Measurements from ENCODE around the gene NPHP3. TPM values are rescaled to one million over a fixed set of nuclear protein-coding genes. Genes with fewer than 3 reads are reported as not detected.

Gene NPHP3
- total and polyA plus RNA-seq, 2 donors (not counting 1 experiment from before 2014, with no cell fraction given): 18.4 to 47.8 TPM

DNA sequence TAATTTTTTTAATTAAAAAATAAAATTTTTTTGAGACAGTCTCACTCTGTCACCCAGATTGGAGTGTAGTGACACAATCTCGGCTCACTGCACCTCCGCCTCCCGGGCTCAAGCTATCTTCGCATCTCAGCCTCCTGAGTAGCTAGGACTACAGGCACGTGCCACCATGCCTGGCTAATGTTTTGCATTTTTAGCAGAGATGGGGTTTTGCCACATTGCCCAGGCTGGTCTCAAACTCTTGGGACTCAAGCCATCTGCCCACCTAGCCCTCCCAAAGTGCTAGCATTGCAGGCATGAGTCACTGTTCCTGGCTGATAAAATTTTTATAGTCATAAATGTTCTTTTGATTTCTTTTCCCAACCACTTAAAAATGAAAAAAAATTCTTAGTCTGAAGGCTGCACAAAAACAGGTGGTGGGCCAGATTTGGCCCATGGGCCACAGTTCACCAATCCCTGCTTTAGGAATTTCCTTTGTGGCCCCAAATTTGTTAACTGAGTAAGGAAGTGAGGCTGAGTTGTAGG lies 52.9 kb downstream of the NPHP3 start:
- ATAC-seq (ENCODE audit: low read depth): no peak
- DNase-seq: no peak
- 93% methylated on average over 5 of the region's 5 CpGs for WGBS (ENCODE audit: insufficient coverage)
- H3K4me2 ChIP-seq (replicated peaks; ENCODE audit: low read depth, low read length, poor library complexity, severe bottlenecking): no peak overlapping the region
- no peak overlapping the region for H3K4me3 Mint-ChIP-seq
- POLR2A ChIA-PET: no interaction called here
- no peak overlapping the region for H3K9ac ChIP-seq (ENCODE audit: low read length)
- CTCF ChIA-PET: interaction anchor here (2.2 kb wide), 1 partner anchor 26 kb away, joined by 5 read pairs; no protein-coding TSS in a partner anchor
- no peaks in the 10 kb centered on the region for H3K4me1 ChIP-seq (ENCODE audit: control insufficient read depth in 2 of 2, insufficient read depth in 2 of 2, low read length in 2 of 2)
- H2AFZ ChIP-seq (ENCODE audit: insufficient read depth, low read depth, low read length, poor library complexity, severe bottlenecking): no peak overlapping the region
- H3K4me1 Mint-ChIP-seq: peaks cover 2% of the 10 kb centered on the region
- H3K4me3 ChIP-seq (ENCODE audit: control extremely low read depth in 1 of 5, extremely low read depth in 1 of 5, insufficient read depth in 1 of 5, low read depth in 2 of 5, low read length in 4 of 5): no peak overlapping the region
- no peaks in the 10 kb centered on the region for H3K9me3 Mint-ChIP-seq (ENCODE audit: insufficient read depth)
- no peaks in the 10 kb centered on the region for H3K9me3 ChIP-seq (ENCODE audit: control extremely low read depth in 1 of 3, control insufficient read depth in 2 of 3, insufficient read depth in 1 of 3, low read length in 2 of 3)
- intact Hi-C loops (cut with micrococcal nuclease): no loop called here
- no peak overlapping the region for H3K27ac ChIP-seq (ENCODE audit: low read length in 2 of 2)
- H3K27me3 Mint-ChIP-seq: no peaks in the 10 kb centered on the region
- no peaks in the 10 kb centered on the region for H3K27me3 ChIP-seq (replicated peaks in 1 of 4; ENCODE audit: control extremely low read depth in 1 of 4, control insufficient read depth in 3 of 4, insufficient read depth in 4 of 4, low read length in 3 of 4)
- H3K79me2 ChIP-seq (ENCODE audit: control insufficient read depth, insufficient read depth, low read length): no peaks in the 10 kb centered on the region
- no peaks in the 10 kb centered on the region for H4K20me1 ChIP-seq (ENCODE audit: control insufficient read depth, insufficient read depth, low read length, poor library complexity, severe bottlenecking)
- no peak for TF ChIP-seq EZH2 (IDR thresholded peaks at IDR 0.05; ENCODE audit: borderline replicate concordance, insufficient read depth, low read depth, low read length, poor library complexity, severe bottlenecking)
- TF ChIP-seq, protein P1, sequence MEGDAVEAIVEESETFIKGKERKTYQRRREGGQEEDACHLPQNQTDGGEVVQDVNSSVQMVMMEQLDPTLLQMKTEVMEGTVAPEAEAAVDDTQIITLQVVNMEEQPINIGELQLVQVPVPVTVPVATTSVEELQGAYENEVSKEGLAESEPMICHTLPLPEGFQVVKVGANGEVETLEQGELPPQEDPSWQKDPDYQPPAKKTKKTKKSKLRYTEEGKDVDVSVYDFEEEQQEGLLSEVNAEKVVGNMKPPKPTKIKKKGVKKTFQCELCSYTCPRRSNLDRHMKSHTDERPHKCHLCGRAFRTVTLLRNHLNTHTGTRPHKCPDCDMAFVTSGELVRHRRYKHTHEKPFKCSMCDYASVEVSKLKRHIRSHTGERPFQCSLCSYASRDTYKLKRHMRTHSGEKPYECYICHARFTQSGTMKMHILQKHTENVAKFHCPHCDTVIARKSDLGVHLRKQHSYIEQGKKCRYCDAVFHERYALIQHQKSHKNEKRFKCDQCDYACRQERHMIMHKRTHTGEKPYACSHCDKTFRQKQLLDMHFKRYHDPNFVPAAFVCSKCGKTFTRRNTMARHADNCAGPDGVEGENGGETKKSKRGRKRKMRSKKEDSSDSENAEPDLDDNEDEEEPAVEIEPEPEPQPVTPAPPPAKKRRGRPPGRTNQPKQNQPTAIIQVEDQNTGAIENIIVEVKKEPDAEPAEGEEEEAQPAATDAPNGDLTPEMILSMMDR (IDR thresholded peaks at IDR 0.05): no peak
- no peak overlapping the region for H3K27ac Mint-ChIP-seq
- peaks cover 9 to 12% of the 10 kb centered on the region in 2 experiments for H3K36me3 ChIP-seq (replicated peaks in 1 of 2; ENCODE audit: control extremely low read depth in 1 of 2, control insufficient read depth in 1 of 2, extremely low read depth in 1 of 2, insufficient read depth in 2 of 2, low read length in 1 of 2)

DNA sequence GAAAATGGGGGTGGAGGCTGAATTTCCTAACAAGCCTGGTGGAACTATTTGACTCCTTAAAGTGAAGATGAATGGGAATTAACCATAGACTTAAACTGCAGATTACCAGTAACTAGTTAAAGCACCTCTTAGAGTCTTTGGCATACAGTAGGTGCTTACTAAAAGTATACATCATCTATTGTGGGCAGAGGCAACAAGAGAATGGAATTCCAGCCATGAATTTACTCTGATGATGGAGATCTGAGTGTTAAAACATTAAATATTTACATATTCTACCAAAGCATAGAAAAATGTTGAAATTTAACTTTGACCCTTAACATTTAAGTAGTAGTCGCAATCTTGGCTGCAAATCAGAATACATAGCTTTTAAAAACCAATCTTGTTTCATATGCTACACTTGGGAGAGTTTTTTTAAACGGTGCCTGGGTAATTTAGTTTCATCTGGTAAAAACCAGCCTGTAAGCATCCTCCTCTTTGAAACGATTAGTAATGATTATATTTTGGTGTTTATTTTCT lies 56.9 kb downstream of the NPHP3 start:
- Histone ChIP-seq H3K4me1 (ENCODE audit: control insufficient read depth in 2 of 2, insufficient read depth in 2 of 2, low read length in 2 of 2) (peaks cover 9 to 12% of the 10 kb centered on the region in 2 donors), H3K27me3 (replicated peaks in 1 of 4; ENCODE audit: control extremely low read depth in 1 of 4, control insufficient read depth in 3 of 4, insufficient read depth in 4 of 4, low read length in 3 of 4) (no peaks in the 10 kb centered on the region), H3K4me3 (ENCODE audit: control extremely low read depth in 1 of 5, extremely low read depth in 1 of 5, insufficient read depth in 1 of 5, low read depth in 2 of 5, low read length in 4 of 5) (no peak overlapping the region), H4K20me1 (ENCODE audit: control insufficient read depth, insufficient read depth, low read length, poor library complexity, severe bottlenecking) (no peaks in the 10 kb centered on the region), H2AFZ (ENCODE audit: insufficient read depth, low read depth, low read length, poor library complexity, severe bottlenecking) (no peak overlapping the region), H3K36me3 (replicated peaks in 1 of 2; ENCODE audit: control extremely low read depth in 1 of 2, control insufficient read depth in 1 of 2, extremely low read depth in 1 of 2, insufficient read depth in 2 of 2, low read length in 1 of 2) (peaks cover 5 to 6% of the 10 kb centered on the region in 2 experiments), H3K27ac (ENCODE audit: low read length in 2 of 2) (no peak overlapping the region), H3K9me3 (ENCODE audit: control extremely low read depth in 1 of 3, control insufficient read depth in 2 of 3, insufficient read depth in 1 of 3, low read length in 2 of 3) (no peaks in the 10 kb centered on the region), H3K4me2 (replicated peaks; ENCODE audit: low read depth, low read length, poor library complexity, severe bottlenecking) (no peak overlapping the region), H3K79me2 (ENCODE audit: control insufficient read depth, insufficient read depth, low read length) (peaks cover 18% of the 10 kb centered on the region), H3K9ac (ENCODE audit: low read length) (no peak overlapping the region)
- CTCF ChIA-PET: interaction anchor here (1.8 kb wide), 1 partner anchor 23 kb away, joined by 6 read pairs; no protein-coding TSS in a partner anchor
- Mint-ChIP-seq H3K4me3 (no peak overlapping the region), H3K27me3 (no peaks in the 10 kb centered on the region), H3K9me3 (ENCODE audit: insufficient read depth) (no peaks in the 10 kb centered on the region), H3K4me1 (peaks cover 22% of the 10 kb centered on the region), H3K27ac (no peak overlapping the region)
- POLR2A ChIA-PET: no interaction called here
- TF ChIP-seq, protein P1 (IDR thresholded peaks at IDR 0.05): no peak
- TF ChIP-seq EZH2 (IDR thresholded peaks at IDR 0.05; ENCODE audit: borderline replicate concordance, insufficient read depth, low read depth, low read length, poor library complexity, severe bottlenecking): no peak
- no CpG with 5 or more reads among the region's 3 CpGs for whole genome bisulfite sequencing (ENCODE audit: insufficient coverage)
- no peak for DNase-seq
- intact Hi-C loops (cut with micrococcal nuclease): no loop called here
- no peak for ATAC-seq (ENCODE audit: low read depth)

All from B cell (primary cell).